NK-92 treated with Interleukin-12 subunit alpha and Interleukin-12 subunit beta, amount 100 ng/mL, for 24 hours (cell line): Measurements from ENCODE around the gene PLEKHA8.
"Not testable (repeated sequence)": the region's sequence is repeated elsewhere in the genome, so short reads cannot be mapped to it uniquely, and the experiment has no call there.

Experiments
- DNase-seq: peaks from one replicate; lab custom pipeline; 2025; lab: John Stamatoyannopoulos, UW

PLEKHA8 gene

DNA sequence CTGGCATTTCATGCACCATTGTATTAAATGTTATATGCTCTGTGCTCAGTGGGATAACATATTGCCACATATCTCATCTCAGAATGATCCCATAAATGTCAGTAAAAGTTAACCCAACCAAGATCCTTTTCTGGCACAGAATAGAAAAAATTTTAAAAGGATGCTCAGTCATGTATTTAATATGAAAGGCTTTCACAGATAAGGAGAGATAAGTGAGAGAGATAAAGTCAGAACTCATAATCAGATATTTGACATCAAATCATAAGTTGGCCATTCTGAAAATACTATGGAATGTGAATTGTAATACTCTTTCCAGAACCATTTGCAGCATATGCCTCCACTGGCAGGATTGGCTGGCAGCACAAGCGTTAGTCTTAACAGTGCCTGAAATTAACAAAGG lies 38.5 kb downstream of the PLEKHA8 start:
- DNase-seq: no peak

- DNase-seq: no peak
Observed at GRCh38 chr7:30068117-30068516, 39.9 kb downstream of the PLEKHA8 start.

DNA sequence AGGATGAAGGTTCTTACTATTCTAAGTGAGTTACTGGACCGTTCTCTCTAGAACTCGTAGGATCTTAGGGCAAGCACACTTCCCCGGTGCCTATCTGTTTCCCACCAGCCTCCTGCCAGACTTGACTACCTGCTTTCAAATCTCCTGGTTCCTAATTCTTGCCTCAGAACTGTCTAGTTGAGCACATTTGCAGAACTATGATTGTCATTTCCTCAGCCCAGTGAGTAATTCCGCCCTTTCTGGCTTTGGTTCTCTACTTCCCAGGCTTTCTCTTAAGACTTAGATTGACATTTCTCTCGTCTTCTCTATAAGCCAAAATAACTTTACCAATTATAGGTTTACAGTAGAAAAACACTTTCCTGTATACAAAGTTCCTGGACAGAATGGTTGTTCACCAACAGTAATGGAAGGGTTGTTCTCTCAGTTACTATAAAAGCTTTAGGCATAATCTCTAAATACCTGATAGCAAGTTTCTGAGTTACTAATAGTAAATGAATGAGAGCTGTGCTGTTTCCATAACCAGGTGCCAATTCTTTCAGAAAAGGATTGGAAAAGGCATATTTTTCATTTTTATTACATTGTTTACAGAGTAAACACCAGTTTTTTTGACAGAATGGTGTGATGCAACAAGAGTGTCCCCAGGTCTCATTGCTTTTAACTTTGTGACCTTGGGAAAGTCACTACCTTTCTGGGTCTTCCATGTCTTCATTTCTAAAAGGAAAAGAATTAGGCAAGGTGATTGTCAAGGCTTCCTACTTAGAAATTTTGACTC lies 41.1 kb downstream of the PLEKHA8 start:
- no peak for DNase-seq

GRCh38 chr7:30070052-30070451 lies 41.8 kb downstream of the PLEKHA8 start:
- DNase-seq: no peak

DNA sequence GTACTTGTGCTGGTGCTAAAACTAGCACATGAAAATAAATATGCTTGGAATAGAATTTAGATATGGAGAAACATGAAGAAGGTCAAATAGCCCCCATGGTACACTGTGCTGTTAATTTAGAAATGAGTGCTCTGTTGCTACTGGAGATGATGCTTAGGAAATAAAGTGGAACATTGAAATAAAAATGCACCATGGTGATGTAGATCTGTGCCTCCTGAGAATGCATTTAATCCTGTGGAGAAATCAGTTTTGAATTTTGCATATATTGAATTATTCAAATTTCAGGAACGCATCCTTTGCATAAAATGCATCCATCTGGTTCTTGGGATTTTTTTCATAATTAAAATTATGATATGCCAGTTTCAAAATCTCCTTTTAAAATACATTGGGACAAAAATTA lies 44.5 kb downstream of the PLEKHA8 start:
- DNase-seq: no peak

GRCh38 chr7:30074422-30075030 lies 46.3 kb downstream of the PLEKHA8 start:
- DNase-seq: no peak

- no peak for DNase-seq
Observed at GRCh38 chr7:30076411-30076810, 48.2 kb downstream of the PLEKHA8 start.

DNA sequence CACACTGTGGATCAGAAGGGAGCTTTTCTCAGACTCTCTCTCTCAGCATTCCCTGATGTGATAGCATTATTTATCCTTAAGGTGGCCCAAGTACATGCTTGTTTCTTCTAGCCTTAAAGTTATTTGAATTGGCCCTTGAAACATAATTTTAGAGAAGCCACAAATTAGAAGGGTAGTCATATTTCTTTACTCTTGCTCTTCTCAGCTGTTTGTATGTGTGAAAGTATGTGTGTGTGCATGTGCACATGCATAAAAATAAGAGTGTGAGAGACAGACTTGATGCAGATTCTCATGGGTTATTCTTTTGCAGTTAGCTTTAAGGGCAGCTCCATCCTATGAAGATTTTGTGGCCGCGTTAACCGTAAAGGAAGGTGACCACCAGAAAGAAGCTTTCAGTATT lies 50.1 kb downstream of the PLEKHA8 start:
- no peak for DNase-seq

GRCh38 chr7:30079880-30080279 lies 51.7 kb downstream of the PLEKHA8 start:
- no peak for DNase-seq

DNA sequence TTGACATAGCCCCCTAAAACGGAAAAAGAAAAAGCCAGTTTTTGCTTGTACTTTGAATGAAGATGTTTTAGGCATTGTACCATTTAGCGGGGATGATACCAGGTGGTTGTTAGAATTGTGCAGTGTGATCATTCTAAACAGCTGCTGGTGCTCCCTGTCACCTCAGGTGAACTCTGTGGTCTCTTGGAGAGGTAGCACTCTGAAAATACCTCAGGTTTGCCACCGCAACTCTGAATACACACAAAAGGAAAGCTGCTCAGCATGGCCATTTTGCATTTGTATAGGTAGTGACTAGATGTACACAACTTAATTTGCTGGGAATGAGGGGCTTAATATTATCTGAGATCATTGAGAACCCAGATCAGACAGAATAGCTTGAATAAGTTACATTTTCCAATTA lies 52.6 kb downstream of the PLEKHA8 start:
- no peak for DNase-seq

GRCh38 chr7:30082686-30083085 lies 54.5 kb downstream of the PLEKHA8 start:
- no peak for DNase-seq

DNA sequence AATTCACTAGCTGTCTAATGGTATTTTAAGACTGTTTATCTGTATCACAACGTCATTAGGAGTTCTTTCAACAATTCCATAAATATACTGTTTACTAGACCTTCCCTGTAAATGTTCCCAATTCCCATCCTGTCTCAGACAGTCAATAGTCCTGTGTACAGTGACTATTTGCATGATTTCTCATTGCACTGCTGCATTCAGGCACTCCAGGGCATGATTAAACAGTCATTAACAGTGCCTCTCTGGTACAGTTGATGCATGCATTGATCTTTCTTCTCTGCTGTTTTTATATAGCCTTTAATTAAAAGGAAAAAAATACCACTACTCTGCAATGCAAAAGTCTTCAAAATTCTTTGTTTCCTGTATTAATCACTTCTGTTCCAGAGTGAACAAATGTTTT lies 55.1 kb downstream of the PLEKHA8 start:
- no peak for DNase-seq

DNA sequence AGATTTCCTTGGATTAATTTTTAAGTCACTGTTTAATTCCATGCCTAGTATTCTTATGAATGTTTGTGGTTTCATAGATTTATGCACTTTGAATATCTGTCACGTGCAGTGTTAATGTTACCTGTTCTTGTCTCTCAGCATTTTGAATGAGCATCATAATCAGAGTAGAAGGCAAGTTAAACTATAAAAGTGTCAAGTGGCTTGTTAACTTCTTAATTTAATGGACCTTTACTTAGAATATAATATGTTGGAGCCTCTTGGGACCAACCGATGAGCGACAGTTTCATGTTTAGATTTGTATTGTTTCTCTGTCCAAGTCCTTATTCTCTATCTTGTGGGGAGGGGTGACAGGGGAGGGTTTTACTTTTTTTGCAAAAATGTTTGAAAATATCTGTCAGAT lies 56.0 kb downstream of the PLEKHA8 start:
- no peak for DNase-seq

GRCh38 chr7:30086529-30086928 lies 58.3 kb downstream of the PLEKHA8 start:
- DNase-seq: no peak

DNA sequence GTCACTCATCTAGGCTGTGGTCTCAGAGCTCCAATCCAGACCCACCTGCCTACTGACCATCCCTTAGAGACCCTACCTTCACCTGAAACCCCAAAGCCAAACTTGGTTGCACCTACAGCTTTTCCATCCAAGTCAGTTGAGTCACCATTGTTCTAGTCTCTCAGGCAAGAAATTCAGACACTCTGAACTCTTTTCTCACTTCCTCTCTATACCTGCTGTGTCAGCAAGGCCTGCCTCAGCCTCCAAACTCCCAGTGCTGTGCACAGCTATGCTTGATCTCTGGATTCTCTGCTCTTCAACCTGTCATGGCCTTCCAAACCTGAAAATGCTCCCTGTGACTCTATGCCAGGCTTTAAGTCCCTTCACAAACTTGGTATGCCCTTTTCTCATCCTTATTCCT lies 59.2 kb downstream of the PLEKHA8 start:
- no peak for DNase-seq

DNA sequence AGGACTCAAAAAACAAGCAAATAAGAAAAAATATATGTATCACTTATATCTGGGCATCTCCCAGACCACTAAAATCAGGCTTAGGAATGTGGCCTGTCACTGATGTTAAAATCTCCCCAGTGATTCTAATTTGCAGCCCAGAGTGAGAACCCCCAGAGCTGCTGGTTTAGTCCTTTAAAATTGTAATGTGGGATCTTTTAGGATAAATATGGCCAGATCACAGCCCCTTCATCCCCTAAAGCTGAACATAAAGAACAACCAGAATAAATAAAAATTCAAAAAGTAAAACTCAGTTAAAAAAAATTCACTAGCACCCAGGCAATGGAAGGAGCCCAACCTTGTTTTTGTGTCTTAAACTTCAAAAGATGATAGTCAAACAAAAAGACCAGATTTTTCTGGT lies 60.1 kb downstream of the PLEKHA8 start:
- DNase-seq: no peak

- no peak for DNase-seq
Observed at GRCh38 chr7:30090111-30090510, 61.9 kb downstream of the PLEKHA8 start.

GRCh38 chr7:30091491-30091912 lies 63.3 kb downstream of the PLEKHA8 start:
- no peak for DNase-seq

- DNase-seq: no peak
Observed at GRCh38 chr7:30091987-30092386, 63.8 kb downstream of the PLEKHA8 start.

GRCh38 chr7:30093420-30093952 lies 65.3 kb downstream of the PLEKHA8 start:
- DNase-seq: peak; percentile 23

DNA sequence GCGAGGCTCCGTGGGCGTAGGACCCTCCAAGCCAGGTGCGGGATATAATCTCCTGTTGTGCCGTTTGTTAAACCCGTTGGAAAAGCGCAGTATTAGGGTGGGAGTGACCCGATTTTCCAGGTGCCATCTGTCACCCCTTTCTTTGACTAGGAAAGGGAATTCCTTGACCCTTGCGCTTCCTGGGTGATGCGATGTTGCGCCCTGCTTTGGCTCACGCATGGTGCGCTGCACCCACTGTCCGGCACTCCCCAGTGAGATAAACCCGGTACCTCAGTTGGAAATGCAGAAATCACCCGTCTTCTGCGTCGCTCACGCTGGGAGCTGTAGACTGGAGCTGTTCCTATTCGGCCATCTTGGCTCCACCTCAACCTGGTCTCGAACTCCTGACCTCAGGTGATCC lies 70.4 kb downstream of the PLEKHA8 start:
- not testable (repeated sequence) for DNase-seq

- no peak for DNase-seq
Observed at GRCh38 chr7:30102281-30102680, 74.1 kb downstream of the PLEKHA8 start.

DNA sequence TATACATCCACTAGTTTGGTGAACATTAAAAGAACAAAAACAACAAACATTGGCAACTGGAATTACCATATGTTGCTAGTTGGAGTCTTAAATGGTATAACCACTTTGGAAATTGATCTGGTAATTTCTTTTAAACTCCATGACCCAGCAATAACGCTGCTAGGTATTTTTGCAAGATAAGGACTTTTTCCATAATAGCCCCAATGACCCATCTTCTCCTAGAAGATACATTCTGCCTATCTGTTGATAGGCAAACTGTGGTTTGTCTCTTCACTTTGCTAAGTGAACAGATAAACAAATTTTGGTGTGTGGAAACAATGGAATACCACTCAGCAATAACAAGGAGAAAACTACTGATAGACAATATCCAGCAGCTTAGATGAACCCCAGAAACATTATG lies 75.9 kb downstream of the PLEKHA8 start:
- DNase-seq: no peak
